Measurements from ENCODE around the gene NDUFS7. TPM values are rescaled to one million over a fixed set of nuclear protein-coding genes. Genes with fewer than 3 reads are reported as not detected.

The NDUFS7 gene
- total RNA-seq, 1 experiment from 2014 or later, result 123 TPM

DNA sequence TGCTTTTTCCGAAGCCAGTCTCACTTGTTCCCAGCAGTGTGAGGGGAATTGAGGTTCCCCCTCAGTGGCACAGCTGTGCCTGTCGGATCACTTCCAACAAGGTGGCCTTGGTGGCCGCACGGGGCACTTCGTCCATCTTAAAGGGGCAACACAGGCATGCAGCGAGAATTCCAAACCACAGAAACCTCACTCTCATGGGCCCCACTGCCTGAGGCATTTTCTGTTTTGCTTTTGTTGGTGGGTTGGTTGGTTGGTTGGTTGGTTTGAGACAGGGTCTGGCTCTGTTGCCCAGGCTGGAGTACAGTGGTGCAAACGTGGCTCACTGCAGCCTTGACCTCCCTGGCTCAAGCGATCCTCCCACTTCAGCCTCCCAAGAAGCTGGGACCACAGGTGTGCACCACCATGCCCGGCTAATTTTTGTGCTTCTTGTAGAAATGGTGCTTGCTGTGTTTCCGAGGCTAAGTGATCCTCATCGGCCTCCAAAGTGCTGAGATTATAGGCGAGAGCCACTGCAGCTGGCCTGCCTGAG is 3.7 kb upstream of the NDUFS7 start:
- DNase-seq (ENCODE audit: low spot score), result no peak
- in situ Hi-C loops (cut with HindIII; ENCODE audit: low sequenced_read_pairs), result loop anchor here (10.0 kb wide), 1 partner anchor 95 kb away; the partner anchor contains the start of gene EFNA2

DNA sequence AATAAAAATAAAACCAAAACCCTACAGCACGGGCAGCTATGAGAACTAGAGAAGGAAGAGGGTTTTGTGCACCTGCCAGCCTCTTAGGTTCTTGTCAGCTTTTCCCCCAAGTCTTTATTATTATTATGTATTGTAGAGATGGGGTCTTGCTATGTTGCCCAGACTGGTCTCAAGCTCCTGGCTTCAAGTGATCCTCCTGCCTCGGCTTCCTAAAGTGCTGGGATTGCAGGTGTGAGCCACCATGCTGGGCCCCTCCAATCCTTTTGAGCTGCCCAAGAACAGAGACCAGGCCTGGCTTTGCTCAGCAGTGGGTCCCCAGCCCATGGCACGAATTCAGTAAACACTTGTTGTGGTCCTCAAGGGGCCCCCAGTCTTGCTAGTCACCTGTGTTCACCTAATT is 1.5 kb upstream of the NDUFS7 start:
- DNase-seq (ENCODE audit: low spot score), result no peak
- in situ Hi-C loops (cut with HindIII; ENCODE audit: low sequenced_read_pairs), result no loop called here

DNA sequence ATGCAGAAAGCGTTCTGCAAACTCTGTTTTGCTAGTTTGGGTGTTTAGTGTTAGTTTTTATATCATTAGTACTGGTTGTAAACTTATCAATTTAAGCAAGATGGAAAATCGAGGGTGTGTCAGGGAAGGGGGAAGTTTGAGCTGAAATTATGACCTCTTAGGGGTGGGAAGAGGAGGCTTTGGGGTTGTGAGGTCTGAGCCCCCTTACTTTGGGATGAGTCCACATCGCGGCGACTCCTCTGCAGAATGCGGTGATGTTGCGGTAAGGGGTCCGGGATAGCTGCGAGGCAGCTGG is 743 bp upstream of the NDUFS7 start:
- DNase-seq (ENCODE audit: low spot score), result no peak
- in situ Hi-C loops (cut with HindIII; ENCODE audit: low sequenced_read_pairs), result no loop called here

DNA sequence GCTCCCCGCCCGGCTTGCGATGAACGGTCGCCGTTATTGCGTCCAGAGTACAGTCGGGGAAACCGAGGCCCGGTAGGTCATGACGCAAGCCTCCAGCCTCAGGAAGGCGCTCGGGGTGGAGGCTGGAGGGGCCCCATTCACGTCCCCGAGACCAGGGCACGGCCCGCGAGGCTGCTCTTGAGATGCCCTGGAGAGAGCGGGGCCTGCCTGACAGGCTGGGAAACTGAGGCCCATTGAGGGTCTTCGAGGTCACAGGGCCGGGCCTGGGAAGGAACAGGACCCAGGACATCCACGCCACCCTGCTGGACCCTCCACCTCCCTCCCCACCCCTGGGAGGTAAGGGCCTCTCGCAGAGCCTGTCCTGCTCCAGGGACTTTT is 367 bp downstream of the NDUFS7 start:
- in situ Hi-C loops (cut with HindIII; ENCODE audit: low sequenced_read_pairs), result no loop called here
- no peak for DNase-seq (ENCODE audit: low spot score)

DNA sequence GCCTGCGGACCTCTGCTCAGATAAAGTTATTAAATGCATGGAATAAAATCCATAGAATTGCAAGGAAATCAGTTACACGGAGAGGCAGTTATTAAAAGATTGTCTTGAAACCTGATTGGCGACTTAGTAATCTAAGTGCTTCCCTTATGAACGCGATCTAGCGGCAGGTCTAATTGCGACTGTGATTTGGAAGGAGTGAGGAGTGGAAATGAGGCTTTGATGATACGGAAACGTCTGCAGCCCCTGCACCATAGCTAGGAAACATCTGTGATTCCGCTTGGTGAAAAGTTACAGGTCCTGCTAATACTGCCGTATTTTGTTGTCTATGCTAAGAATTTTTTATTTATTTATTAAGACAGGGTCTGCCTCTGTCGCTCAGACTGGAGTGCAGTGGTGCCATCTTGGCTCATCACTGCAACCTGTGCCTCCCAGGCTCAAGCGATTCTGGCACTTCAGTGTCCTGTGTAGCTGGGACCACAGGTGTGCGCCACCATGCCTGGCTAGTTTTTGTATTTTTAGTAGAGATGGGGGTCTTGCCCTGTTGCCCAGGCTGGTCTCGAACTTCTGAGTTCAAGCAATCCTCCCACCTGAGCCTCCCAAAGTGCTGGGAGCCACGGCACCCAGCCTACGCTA is 887 bp downstream of the NDUFS7 start:
- in situ Hi-C loops (cut with HindIII; ENCODE audit: low sequenced_read_pairs), result no loop called here
- DNase-seq (ENCODE audit: low spot score), result no peak

DNA sequence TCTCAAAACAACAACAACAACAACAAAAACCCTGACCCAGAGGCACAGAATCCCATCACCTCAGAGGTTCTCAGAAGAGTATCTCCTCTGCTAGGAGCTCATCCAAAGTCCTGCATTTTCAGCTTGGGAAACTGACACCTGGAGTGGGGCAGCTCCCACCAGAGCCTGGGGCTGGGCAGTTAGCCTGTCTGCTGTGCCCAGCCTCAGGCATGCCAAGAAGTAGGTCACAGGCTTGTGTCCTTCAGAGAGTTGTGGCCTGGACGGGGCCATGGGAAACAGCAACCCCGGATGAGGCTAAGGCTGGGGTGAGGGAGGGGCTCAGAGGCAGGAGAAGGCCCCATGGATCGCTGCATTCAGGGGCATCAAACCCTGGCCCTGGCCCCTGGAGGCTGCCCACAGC is 2.1 kb downstream of the NDUFS7 start:
- DNase-seq (ENCODE audit: low spot score), result no peak
- in situ Hi-C loops (cut with HindIII; ENCODE audit: low sequenced_read_pairs), result no loop called here

DNA sequence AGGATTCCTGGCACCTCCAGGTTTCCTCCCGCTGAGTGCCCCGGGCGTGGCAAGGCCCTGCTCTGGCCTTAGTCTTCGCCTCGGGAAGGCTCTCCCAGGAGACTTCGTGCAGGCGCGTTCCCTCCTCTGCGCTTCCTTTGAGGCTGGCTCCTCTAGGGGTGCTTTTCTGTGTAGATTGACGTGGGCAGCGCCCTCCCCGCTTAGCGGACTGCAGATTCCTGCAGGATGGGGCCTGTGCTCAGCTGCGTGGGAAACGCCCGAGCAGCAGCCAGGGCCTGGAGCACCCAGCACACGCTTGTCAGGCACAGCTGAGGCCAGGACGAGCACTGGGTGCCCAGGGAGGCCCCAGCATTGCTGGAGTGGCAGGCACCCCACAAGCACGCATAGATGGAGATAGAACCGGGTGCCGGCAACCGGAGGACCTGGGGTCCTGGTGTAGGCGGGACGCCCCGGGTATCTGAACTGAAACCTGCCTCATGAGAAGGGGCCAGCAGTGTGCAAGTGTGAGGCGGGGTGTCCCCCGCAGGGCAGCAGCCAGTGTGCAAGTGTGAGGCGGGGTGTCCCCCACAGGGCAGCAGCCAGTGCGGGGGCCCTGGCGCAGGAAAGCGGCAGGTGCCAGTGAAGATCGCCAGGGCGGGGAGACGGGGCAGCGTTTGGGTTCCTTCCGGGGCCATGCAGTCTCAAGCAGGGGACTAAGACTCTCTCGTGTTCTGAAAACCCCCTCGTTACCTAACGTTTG is 3.4 kb downstream of the NDUFS7 start:
- DNase-seq (ENCODE audit: low spot score), result no peak
- in situ Hi-C loops (cut with HindIII; ENCODE audit: low sequenced_read_pairs), result no loop called here

DNA sequence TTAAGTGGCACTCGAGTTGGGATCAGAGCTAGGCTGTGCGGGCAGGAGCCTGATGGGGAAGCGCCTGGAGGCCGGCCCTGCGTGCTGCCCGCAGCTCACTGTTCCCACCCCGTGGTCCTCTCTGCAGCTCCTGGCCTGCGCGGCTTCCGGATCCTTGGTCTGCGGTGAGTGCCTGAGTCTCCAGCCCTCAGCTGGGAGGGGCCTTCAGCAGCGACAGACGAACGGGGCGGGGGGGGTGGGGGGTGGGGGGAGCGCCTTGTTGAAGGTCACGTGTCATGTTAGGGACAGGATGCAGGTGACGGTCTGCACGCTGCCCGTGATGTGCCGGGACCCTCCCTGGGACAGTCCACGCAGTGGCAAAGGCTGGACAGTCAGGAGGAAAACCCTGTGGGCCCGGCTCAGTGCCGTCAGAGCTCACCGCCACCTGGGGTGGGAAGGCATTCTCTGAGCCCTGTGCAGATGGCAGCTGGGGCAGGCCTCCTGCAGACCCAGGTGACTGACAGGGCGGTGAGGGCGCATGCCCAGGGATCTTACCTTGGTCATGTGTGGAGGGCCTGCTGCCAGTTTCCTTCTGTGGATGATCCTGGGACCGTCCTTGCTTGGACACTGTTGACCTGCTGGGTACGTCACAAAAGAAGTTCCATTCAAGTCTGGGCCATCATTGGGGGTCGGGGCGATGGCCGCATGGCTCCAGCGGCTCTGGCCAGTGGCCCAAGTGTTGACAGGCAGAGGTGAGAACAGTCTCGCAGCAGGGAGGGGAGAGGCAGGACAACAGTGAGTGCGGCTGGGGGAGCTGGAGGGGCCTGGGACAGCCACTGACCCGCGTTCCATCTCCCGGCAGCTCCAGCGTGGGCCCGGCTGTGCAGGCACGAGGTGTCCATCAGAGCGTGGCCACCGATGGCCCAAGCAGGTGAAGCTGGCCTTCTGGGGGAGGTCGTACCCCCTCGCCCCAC is 4.3 kb downstream of the NDUFS7 start:
- peak; percentile 92 for DNase-seq (ENCODE audit: low spot score)
- in situ Hi-C loops (cut with HindIII; ENCODE audit: low sequenced_read_pairs), result no loop called here

DNA sequence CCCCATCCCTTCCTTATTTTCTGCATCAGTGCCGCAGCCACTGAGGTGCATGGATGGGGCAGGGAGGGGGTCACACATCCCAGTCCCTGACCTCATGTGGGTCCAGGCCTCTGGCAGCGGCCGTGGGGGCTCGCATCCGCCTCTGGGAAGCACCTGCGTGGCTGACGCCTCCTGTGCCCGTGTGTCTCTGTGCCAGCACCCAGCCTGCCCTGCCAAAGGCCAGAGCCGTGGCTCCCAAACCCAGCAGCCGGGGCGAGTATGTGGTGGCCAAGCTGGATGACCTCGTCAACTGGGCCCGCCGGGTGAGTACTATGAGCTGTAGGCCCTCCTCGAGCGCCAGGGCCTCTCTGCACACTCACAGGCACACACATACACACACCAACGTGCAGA is 4.9 kb downstream of the NDUFS7 start:
- in situ Hi-C loops (cut with HindIII; ENCODE audit: low sequenced_read_pairs), result no loop called here
- no peak for DNase-seq (ENCODE audit: low spot score)

DNA sequence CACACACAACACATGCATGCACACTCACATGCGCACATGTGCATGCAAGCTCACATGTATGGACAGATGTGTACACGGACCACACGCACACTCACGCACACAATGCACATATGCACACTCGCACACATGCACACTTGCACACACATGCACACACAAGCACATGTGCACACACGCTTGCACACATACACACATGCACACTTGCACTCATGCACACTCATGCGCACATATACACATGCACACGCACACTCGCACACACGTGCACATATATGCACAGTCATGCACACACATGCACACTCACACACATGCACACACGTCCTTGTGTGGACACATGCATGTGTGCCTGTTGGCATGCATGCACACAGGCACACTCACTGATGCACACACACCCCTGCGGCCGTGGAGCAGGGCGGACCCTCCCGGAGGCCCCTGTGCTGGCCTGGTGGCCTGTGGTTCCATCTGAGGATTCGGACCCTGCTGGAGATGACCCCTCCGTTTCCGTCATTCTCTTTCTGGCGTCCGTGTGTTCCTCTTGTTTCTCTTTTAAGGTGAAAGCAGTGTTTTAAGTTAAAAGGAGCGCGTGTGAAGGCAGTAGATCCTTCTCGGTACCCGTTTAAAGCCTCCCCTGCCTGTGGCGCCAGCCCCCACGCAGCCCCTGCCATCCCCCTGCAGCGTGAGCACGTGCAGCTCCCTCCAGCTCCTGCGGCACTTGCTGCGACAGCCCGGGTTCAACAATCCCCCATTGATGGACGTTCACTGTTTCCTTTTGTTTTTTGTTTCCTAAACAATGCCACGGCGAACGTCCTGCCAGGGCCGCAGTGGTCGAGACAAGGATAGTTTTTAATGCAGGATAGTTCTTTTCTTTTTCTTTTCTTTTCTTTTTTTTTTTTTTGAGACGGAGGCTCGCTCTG is 5.6 kb downstream of the NDUFS7 start:
- no peak for DNase-seq (ENCODE audit: low spot score)
- in situ Hi-C loops (cut with HindIII; ENCODE audit: low sequenced_read_pairs), result no loop called here

DNA sequence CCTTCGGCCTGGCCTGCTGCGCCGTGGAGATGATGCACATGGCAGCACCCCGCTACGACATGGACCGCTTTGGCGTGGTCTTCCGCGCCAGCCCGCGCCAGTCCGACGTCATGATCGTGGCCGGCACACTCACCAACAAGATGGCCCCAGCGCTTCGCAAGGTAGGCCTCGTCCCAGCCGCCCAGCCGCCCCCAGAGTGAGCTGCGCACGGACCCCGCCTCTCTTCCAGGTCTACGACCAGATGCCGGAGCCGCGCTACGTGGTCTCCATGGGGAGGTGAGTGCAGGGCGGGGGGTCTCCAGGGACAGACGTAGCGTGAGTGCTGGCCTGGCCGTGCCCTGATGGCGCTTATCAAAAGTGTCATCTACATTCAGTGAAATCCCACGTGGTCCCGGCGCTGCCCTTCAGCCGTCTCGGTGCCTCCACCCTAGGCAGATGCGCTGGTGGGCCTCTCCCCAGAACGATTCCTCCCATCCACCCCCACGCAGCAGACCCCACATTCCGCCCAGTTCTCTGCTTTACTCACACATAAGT is 7.2 kb downstream of the NDUFS7 start:
- no peak for DNase-seq (ENCODE audit: low spot score)
- in situ Hi-C loops (cut with HindIII; ENCODE audit: low sequenced_read_pairs), result no loop called here

DNA sequence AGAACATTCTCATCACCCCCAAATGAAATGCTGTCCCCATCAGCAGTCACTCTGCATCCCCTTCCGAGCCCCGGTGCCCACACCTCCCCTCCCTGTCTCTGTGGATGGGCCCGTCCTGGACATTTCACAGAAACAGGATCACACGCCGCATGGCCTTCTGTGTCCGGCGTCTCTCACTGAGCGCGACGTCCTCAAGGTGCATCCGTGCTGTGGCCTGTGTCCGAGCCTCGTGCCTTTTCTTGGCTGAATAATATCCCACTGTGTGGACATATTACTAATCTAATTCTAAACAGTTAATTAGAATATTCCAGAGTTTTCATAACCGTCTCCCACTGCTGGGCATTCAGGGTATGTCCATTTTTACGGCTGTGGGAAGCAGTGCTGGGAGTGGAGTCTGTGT is 8.7 kb downstream of the NDUFS7 start:
- in situ Hi-C loops (cut with HindIII; ENCODE audit: low sequenced_read_pairs), result no loop called here

DNA sequence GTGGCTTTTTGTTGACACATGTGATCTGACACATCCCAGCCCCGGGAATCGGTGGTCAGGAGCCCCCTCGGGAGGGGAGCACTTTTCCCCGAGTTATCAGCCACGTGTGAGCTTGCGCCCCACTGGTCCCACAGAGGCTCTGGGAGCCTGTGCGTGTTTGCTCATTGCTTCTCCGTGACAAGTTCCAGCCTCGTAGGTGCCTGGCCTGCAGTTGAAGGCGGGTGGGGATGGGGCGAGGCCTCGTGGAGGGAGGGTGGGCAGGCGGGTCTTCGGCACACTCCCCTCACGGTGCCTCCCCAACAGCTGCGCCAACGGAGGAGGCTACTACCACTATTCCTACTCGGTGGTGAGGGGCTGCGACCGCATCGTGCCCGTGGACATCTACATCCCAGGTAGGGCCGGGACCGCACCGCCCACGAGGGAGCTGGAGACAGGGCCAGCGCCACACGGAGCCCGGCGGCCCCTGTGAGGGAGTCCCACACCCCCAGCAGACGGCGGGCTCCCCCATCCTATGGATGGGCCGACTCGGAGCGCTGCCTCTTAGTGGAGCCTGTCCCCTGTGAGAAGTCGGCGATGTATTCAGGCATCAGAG is 9.3 kb downstream of the NDUFS7 start:
- no peak for DNase-seq (ENCODE audit: low spot score)
- in situ Hi-C loops (cut with HindIII; ENCODE audit: low sequenced_read_pairs), result no loop called here

More for the DNA sequence above, 8.7 kb downstream of the NDUFS7 start:
- DNase-seq (ENCODE audit: low spot score), result no peak

DNA sequence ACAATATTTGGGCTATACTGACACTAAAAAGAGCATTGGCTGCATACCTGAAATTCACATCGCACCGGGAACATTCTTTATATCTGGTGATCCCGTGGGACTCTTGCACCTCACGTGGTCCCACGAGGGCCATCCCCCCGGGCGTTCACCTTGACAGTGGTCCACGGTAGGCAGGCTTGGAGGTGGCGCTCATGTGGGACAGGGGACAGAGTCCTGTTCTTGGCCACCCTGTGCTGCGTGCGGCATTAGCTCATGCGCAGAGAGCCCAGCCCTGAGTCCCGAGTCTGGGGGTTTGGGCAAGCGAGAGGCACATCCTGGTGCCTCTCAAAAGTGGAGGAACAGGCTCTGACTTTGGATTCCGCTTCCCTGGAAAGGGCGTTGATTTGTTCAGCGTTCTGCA is 10.1 kb downstream of the NDUFS7 start:
- DNase-seq (ENCODE audit: low spot score), result no peak
- in situ Hi-C loops (cut with HindIII; ENCODE audit: low sequenced_read_pairs), result no loop called here

DNA sequence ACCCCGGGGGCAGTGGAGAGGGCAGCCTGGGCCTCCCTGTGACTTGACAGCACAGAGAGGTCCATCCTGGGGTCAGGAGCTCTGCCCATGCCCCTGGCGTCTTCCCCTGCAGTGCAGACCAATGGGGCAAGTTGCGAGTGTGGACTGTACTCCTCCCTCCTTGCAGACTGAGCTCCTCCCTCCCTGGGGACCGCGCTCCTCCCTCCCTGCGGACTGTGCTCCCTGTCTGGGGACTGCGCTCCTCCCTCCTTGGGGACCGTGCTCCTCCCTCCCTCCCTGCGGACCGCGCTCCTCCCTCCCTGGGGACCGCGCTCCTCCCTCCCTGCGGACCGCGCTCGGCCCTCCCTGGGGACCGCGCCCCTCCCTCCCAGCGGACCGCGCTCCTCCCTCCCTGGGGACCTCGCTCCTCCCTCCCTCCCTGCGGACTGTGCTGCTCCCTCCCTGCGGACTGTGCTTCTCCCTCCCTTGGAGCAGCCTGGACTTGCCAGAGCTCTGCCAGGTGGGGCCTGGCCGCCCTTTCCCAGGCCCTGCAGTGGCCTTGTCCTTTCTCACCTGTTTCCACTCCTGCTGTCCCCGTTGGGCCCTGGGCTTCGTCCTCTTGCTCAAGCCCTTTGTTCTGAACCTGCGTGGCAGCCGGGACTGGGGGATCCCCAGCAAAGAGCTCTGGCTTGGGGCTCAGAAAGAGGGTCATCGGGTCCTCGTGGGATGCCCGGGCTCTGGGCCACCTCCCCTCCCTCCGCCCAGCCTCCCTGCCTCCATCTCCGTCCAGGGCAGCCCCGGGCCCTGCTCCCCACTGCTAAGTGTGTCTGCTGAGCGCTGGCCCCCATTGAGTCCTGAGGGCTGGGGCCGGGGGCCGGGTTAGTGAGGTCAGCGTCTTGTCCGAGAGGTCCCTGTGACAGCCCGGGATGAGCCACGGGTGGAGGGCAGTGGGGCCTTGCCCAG is 10.8 kb downstream of the NDUFS7 start:
- DNase-seq (ENCODE audit: low spot score), result no peak
- in situ Hi-C loops (cut with HindIII; ENCODE audit: low sequenced_read_pairs), result no loop called here

DNA sequence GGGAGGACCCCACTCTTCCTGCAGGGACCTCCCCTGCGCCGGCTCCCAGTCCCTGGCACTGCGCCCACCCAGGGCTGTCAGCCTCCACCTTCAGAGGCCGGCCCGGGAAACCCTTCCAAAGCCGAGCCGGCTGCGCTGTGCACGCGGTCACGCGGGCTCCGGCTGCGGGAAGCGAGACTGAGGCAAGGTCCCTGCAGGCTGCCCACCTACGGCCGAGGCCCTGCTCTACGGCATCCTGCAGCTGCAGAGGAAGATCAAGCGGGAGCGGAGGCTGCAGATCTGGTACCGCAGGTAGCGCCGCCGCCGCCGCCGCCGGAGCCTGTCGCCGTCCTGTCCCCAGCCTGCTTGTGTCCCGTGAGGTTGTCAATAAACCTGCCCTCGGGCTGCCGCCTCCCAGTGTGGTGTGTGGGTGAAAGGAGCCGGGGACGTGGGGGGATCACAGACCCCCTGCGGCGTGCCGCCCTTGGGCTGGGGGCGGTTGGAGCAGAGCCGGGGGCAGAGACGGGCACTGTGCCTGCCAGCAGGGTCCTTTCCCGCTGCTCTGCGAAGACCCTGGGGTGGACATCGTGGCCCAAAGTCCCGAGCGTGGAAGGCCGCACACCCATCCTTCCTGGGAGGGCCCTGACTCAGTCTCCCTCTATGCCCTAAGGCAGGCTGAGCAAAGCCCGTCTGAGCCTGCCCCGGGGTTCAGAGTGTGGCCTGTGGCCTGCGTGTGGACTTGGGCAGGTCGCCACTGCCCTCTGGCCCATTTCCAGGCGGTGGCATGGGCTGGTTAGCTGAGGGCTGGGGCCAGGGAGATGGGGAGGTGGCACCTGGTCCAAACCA is 11.7 kb downstream of the NDUFS7 start:
- in situ Hi-C loops (cut with HindIII; ENCODE audit: low sequenced_read_pairs), result no loop called here
- DNase-seq (ENCODE audit: low spot score), result no peak

All from G401 (cell line).